ENCODE data around the gene EEPD1.

EEPD1 gene

DNA sequence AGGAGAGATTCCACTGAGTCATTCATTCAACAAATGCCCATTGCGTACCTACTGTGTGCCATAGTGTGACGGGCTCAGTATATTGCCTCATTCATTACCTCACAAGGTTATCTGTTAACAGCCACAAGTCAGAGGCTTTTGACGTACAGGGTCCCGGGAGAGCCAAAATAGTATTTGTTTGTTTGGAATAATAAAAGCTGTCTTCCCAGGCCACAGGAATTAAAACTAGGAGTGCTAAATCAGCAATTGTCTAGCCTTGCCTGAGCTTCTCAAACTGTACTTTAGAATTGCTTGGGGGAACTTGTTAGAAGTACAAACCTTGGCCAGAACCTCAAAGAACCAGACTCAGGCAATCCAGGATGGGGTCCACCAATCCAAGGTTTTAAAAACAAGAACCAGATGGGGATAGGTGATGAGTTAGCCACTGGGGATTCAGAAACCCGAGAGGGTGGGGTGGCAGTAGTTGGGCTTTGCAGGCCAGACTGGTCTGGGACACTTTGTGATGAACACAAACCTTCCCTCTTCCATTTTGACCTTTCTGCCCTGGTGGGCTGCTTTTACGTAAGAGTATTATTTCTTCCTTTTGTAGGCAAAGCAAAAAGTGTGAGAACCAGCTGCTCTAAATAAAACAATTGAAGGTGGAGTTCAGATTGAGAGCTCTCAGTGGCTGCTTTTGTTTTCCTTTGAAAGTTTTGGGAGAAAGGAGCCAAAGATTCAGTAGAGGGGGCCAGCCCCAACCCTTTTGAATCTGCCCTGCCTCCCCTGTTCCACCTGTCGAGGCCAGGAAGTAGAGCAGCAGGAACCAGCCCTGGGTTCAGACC lies 123.6 kb downstream of the EEPD1 start:
- Histone ChIP-seq H3K27me3 (ENCODE audit: insufficient read depth, low read length) (no peaks in the 10 kb centered on the region), H3K4me1 (ENCODE audit: insufficient read depth, low read length) (peaks cover 32% of the 10 kb centered on the region), H2AFZ (ENCODE audit: low read depth, low read length) (no peak overlapping the region), H3K9me3 (ENCODE audit: low read length) (no peaks in the 10 kb centered on the region), H3K36me3 (ENCODE audit: insufficient read depth, low read length) (no peaks in the 10 kb centered on the region), H3K4me3 (ENCODE audit: low read length) (no peak overlapping the region)

DNA sequence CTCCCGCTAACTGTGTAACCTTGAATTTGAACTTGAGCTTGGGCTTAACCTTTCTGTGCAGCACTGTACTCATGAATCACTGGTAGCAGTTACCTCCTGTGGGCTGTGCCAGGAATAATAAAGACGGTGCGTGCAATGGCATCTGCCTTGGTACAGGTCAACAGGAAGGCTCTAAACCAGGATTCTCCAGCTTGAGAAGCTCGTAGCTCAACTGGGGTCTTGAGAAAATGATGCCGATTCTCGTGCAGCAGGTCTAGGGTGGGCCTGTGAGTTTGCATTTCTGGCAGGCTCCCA lies 124.1 kb downstream of the EEPD1 start:
- Histone ChIP-seq H2AFZ (ENCODE audit: low read depth, low read length) (no peak overlapping the region), H3K36me3 (ENCODE audit: insufficient read depth, low read length) (no peaks in the 10 kb centered on the region), H3K4me3 (ENCODE audit: low read length) (no peak overlapping the region), H3K27me3 (ENCODE audit: insufficient read depth, low read length) (no peaks in the 10 kb centered on the region), H3K9me3 (ENCODE audit: low read length) (no peaks in the 10 kb centered on the region), H3K4me1 (ENCODE audit: insufficient read depth, low read length) (peaks cover 32% of the 10 kb centered on the region)

DNA sequence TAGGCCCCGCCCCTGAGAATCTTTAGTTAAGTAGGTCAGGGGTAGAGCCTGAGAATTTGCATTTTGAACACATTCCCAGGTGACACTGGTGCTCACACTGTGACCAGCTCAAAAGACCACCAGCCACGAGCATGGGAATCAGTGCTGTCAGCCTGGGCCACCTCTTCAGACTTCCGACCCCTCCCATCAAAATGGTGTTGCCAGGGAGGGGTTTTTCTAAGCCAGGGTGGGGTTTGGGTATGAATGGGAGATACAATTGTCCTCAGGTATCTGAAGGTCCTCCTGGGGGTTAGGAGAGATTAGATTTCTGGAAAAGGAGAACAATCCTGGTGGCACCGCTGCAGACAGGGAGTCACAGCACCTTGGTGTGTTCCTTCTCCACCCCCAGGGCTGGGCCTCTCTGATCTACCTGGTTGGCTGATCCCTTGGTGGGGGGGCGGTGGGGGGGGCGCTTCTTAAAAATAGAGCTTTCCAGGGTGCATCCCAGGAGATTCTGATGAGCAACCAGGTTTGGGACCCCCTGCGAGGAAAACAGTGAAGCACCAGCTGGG lies 125.1 kb downstream of the EEPD1 start:
- Histone ChIP-seq H3K9me3 (ENCODE audit: low read length) (no peaks in the 10 kb centered on the region), H3K4me1 (ENCODE audit: insufficient read depth, low read length) (peaks cover 32% of the 10 kb centered on the region), H2AFZ (ENCODE audit: low read depth, low read length) (no peak overlapping the region), H3K27me3 (ENCODE audit: insufficient read depth, low read length) (no peaks in the 10 kb centered on the region), H3K36me3 (ENCODE audit: insufficient read depth, low read length) (no peaks in the 10 kb centered on the region), H3K4me3 (ENCODE audit: low read length) (no peak overlapping the region)

DNA sequence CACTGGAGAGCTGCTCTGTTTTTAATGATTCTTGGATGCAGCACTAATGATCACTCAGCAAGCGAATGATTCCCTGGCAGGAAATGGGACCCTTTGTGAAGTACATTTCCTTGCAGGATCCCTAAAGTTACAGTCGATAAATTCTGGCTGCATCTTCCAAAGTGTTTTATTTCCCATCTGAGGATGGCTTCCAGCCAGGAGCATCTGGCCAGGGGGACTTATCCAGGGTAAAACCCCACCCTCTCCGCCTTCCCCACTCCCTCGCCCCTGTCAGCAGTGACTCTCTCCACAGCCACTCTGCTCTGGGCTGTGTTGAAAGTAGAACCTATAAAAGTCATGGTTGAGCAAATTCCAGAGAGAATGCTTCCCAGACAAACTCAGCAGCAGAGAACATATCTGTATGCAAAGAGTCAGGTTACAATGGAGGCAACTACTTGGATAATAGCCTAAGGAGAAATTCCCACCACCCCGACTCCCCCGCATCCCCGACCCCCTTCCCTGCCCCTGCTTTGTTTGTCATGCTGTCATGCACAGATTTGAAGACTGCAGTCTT lies 125.6 kb downstream of the EEPD1 start:
- H3K36me3 ChIP-seq (ENCODE audit: insufficient read depth, low read length) = no peaks in the 10 kb centered on the region
- H3K9me3 ChIP-seq (ENCODE audit: low read length) = no peaks in the 10 kb centered on the region
- peaks cover 32% of the 10 kb centered on the region for H3K4me1 ChIP-seq (ENCODE audit: insufficient read depth, low read length)
- H3K27me3 ChIP-seq (ENCODE audit: insufficient read depth, low read length) = no peaks in the 10 kb centered on the region
- no peak overlapping the region for H3K4me3 ChIP-seq (ENCODE audit: low read length)
- H2AFZ ChIP-seq (ENCODE audit: low read depth, low read length) = no peak overlapping the region

DNA sequence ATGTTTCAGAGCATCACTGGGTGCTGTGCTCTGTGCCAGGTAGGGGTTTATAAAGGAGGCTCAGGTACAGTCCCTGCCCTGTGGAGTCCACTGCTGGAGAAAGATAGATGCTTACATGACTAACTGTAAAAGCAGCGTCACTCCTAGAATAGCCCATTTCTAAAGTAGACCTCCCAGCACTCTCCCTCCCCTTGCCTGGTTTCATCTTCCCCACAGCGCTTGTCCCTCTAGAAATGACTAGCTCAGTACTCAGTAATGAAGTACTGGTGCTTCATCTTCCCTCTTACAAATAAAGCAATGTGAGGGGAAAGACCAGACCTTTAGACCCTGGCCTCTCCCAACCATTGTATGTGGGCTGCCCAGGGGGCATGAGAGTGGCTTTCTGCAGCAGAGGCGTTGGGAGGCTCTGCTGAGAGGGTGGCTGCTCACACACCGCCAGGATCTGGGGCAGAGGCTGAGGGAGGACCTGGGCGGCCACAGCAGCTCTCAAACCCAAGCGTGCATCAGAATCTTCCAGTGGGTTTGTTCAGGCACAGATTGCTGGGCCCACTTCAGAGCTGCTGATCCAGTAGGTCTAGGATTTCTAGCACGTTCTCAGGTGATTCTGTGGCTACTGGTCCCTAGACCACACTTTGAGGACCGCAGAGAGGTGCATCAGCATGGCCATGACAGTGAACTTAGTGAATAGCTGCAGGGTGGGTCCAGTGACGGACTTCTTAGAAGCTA lies 126.3 kb downstream of the EEPD1 start:
- H3K9me3 ChIP-seq (ENCODE audit: low read length) = no peaks in the 10 kb centered on the region
- H3K4me3 ChIP-seq (ENCODE audit: low read length) = no peak overlapping the region
- peaks cover 32% of the 10 kb centered on the region for H3K4me1 ChIP-seq (ENCODE audit: insufficient read depth, low read length)
- no peaks in the 10 kb centered on the region for H3K36me3 ChIP-seq (ENCODE audit: insufficient read depth, low read length)
- H2AFZ ChIP-seq (ENCODE audit: low read depth, low read length) = no peak overlapping the region
- H3K27me3 ChIP-seq (ENCODE audit: insufficient read depth, low read length) = no peaks in the 10 kb centered on the region

DNA sequence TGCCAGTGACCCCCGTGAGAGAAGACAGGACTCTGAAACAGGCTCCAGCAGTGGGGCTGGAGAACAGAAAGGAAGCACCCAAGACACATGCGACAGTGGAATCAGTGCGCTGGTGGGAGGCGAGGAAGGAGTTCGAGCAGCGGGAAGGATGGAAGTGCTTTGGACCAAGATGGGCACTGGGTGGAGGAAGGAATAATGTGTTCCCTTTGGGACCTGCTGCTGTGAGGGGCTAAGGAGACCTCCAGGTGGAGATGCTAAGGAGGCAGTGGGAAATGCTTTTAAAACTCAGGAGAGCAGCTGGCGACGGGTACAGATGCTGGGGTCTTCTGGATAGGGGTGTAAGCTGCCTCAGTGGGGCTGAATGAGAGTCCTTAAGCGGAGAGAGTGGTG lies 126.9 kb downstream of the EEPD1 start:
- H3K27me3 ChIP-seq (ENCODE audit: insufficient read depth, low read length) = no peaks in the 10 kb centered on the region
- H3K36me3 ChIP-seq (ENCODE audit: insufficient read depth, low read length) = no peaks in the 10 kb centered on the region
- no peak overlapping the region for H3K4me3 ChIP-seq (ENCODE audit: low read length)
- no peaks in the 10 kb centered on the region for H3K9me3 ChIP-seq (ENCODE audit: low read length)
- H3K4me1 ChIP-seq (ENCODE audit: insufficient read depth, low read length) = peaks cover 32% of the 10 kb centered on the region
- no peak overlapping the region for H2AFZ ChIP-seq (ENCODE audit: low read depth, low read length)

DNA sequence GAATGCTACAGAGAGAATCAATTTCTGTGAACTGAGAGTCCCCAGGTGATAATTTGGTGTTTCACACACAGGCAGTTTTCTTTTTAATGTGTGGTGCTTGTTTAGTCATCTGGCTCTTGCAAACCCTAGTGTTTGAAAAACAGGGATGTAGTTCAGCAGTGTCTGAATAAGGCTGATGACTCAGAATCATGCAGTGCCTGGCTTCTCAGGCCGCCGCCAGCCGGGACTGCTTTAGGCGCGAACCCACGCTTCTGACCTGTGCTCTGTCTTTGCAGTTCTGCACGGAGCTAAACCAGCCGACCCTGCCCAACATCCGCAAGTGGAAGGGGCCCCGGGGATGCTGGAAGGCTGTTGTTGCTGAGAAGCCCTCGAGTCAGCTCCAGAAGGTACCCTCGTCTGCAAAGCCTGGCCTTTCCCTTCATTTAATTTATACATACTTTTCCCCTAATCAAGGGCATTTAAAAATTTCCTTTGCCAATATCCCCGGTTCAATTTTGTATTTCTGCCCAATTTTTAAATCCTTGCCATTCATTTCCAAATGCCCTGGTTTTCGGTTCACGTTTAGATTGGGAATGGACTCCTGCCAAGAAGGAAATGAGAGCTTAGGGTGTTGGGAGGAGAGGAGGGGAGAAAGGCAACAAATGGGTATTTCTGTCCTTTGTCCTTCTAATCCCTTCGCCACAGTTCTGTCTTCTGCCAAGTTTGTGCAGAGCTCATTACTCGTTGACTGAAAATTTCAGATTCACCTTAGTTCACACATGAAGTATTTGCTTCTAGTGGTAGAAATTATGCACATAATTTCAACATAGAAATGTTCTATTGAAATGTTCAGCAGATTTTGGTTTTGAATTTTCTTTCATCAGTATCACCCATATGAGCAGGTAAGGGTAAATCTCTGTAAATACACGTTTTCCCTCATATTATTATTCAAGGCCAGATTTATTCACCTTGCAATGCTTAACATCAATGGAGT lies 128.1 kb downstream of the EEPD1 start:
- Histone ChIP-seq H3K9me3 (ENCODE audit: low read length) (no peaks in the 10 kb centered on the region), H3K27me3 (ENCODE audit: insufficient read depth, low read length) (no peaks in the 10 kb centered on the region), H3K4me3 (ENCODE audit: low read length) (no peak overlapping the region), H3K4me1 (ENCODE audit: insufficient read depth, low read length) (peaks cover 32% of the 10 kb centered on the region), H3K36me3 (ENCODE audit: insufficient read depth, low read length) (no peaks in the 10 kb centered on the region), H2AFZ (ENCODE audit: low read depth, low read length) (peak overlapping the region; percentile 20)

DNA sequence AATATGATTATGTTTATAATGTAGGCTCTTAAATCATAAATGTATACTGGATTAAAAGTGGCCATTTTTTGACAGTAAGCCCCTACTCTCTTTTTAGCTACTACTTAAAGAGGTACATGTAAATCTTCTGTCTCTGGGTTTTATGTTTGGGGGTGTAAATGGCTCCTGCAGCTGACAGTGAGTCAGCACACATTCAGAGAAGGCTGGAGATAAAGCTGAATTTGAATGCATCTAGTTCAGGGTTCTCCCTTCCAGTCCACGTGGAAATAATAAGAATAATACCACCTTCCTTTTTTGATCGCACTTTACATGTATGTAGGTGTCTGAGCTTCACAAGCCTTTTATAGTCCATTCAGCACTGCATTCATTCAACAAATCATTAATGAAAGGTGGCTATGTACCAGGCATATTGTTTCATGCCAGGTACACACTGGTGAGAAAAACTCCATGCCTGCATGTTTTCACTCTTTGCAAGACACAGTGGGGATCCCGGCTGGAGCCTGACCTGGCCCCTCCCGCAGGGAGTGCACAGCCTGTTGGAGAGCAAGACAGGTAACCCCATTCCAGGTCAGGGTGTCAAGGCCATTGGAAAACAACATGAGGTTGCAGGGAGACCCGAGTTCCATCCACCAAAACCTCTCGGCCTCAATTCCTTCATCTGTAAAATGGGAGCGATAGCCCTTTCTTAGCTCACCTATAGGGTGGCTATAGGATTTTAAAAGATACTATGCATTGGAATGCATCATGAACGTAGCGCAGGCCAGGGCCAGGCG lies 129.1 kb downstream of the EEPD1 start:
- no peak overlapping the region for H2AFZ ChIP-seq (ENCODE audit: low read depth, low read length)
- peaks cover 26% of the 10 kb centered on the region for H3K4me1 ChIP-seq (ENCODE audit: insufficient read depth, low read length)
- no peak overlapping the region for H3K4me3 ChIP-seq (ENCODE audit: low read length)

DNA sequence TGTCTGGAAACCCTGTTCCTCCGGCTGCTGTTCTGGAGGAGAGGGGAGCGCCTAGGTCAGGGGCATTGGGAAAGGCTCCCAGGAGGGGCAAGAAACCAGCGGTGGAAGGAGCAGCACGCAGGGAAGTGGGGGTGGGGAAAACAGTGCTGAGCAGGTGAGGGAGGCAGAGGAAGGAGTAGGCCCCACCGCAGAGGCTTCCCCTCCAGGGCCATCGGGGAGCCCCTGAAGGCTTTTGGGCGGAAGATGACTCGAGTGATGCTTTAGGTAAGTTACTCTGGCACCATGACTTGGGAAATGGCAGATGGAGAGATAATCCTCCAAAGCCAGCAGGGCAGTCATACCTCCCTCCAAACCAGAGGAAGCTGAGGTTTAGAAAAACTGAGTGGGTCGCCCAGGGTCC lies 130.1 kb downstream of the EEPD1 start:
- Histone ChIP-seq H3K27me3 (ENCODE audit: insufficient read depth, low read length) (no peaks in the 10 kb centered on the region), H3K4me1 (ENCODE audit: insufficient read depth, low read length) (peaks cover 24% of the 10 kb centered on the region)

More for the DNA sequence above, 129.1 kb downstream of the EEPD1 start:
- Histone ChIP-seq H3K9me3 (ENCODE audit: low read length) (no peaks in the 10 kb centered on the region), H3K27me3 (ENCODE audit: insufficient read depth, low read length) (no peaks in the 10 kb centered on the region), H3K36me3 (ENCODE audit: insufficient read depth, low read length) (no peaks in the 10 kb centered on the region)

DNA sequence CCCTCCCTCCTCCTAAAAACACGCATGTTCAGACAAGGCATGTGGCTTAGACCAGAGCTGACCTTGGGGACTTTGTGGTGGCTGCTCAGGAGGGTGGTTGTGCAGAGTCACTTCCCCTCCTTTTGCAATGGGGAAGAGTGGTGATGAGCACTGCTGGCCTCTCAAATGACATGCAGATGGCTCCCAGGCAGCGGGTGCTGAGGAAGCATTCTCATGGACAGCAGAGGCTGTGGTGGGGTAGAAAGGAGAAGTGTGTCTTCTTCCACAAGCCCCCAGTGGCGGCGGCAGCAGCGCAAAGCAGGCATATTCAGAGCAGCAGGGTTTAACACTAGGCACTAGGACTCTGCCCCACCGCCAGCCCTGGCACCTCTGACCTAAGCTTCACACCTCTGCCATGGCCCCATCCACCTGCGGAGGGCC lies 130.7 kb downstream of the EEPD1 start:
- no peaks in the 10 kb centered on the region for H3K9me3 ChIP-seq (ENCODE audit: low read length)
- no peaks in the 10 kb centered on the region for H3K36me3 ChIP-seq (ENCODE audit: insufficient read depth, low read length)
- H3K4me3 ChIP-seq (ENCODE audit: low read length) = no peak overlapping the region
- no peaks in the 10 kb centered on the region for H3K27me3 ChIP-seq (ENCODE audit: insufficient read depth, low read length)
- H3K4me1 ChIP-seq (ENCODE audit: insufficient read depth, low read length) = peaks cover 20% of the 10 kb centered on the region
- no peak overlapping the region for H2AFZ ChIP-seq (ENCODE audit: low read depth, low read length)

More for the DNA sequence above, 130.1 kb downstream of the EEPD1 start:
- H3K36me3 ChIP-seq (ENCODE audit: insufficient read depth, low read length) = no peaks in the 10 kb centered on the region
- H3K4me3 ChIP-seq (ENCODE audit: low read length) = no peak overlapping the region
- no peak overlapping the region for H2AFZ ChIP-seq (ENCODE audit: low read depth, low read length)
- no peaks in the 10 kb centered on the region for H3K9me3 ChIP-seq (ENCODE audit: low read length)

DNA sequence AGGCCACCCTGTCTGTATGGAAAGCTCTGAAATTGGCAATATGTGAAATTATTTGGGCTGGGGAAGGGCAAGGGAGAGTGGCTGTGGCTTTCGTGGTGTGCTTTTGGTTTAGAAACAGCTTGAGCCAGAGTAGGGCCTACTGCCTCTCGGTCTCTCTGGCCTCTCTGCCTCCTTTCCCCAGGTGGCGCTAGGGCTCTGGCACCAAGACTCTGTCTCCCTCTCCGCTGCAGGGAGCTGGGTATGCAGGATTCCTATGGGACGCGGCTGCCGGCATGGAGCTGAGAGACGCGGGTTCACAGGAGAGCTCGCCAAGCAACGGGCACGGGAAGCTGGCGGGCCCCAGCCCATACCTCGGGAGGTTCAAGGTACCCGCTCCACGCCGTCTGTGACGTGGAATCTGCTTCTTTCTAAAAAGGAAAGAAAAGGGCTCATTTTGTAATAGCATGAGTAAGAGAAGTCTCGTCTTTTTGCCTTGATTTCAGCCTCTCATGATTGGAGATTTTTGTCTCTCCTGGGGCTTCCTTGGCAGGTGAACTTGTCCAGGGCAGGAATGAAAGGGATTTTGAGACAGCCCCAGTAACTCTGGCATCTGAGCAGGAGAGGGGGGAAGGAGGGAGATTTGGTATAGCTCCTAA lies 131.5 kb downstream of the EEPD1 start:
- Histone ChIP-seq H3K36me3 (ENCODE audit: insufficient read depth, low read length) (no peaks in the 10 kb centered on the region), H3K27me3 (ENCODE audit: insufficient read depth, low read length) (no peaks in the 10 kb centered on the region), H2AFZ (ENCODE audit: low read depth, low read length) (no peak overlapping the region), H3K4me1 (ENCODE audit: insufficient read depth, low read length) (peaks cover 13% of the 10 kb centered on the region), H3K4me3 (ENCODE audit: low read length) (no peak overlapping the region), H3K9me3 (ENCODE audit: low read length) (no peaks in the 10 kb centered on the region)

DNA sequence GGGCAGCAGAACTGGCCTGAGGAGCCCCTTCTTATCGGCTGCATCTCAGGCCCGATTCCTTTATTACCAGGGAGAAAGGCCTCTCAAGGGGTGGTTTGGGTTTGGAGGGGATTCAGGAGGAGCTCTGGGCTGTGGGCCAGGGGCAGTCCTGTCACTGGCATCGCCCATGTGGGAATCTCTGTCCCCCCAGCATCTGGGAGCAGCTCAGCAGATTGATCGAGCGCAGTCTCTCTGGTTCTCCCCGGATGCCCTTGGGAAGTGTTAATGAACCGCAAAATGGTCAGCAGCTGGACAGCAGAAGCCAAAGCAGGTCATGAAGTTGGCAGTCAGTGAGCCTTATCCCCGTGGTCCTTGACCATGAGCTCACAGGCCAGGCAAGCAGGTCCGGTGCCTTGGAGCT lies 132.2 kb downstream of the EEPD1 start:
- Histone ChIP-seq H3K36me3 (ENCODE audit: insufficient read depth, low read length) (no peaks in the 10 kb centered on the region), H3K4me3 (ENCODE audit: low read length) (no peak overlapping the region), H3K9me3 (ENCODE audit: low read length) (no peaks in the 10 kb centered on the region), H2AFZ (ENCODE audit: low read depth, low read length) (no peak overlapping the region), H3K27me3 (ENCODE audit: insufficient read depth, low read length) (no peaks in the 10 kb centered on the region), H3K4me1 (ENCODE audit: insufficient read depth, low read length) (peaks cover 11% of the 10 kb centered on the region)

Measured in neuron (in vitro differentiated cells).